Kidney glomerular epithelial cell (primary cell): ENCODE results near the gene DNASE2.

ENCODE experiments used
- DNase-seq: peaks from one replicate; lab custom pipeline; 2025; lab: John Stamatoyannopoulos, UW

Gene DNASE2

DNA sequence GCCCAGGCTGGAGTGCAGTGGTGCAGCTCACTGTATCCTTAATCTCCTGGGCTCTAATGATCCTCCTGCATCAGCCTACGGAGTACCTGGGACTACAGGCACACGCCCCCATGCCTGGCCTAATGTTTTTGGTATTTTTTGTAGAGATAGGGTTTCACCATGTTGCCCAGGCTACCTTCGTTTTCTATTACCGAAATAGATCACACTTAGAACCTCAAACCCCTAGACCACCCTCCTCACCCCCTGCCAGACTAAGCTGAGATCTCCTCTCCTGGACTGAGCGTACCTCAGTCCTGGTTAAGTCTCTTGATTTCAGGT is 5.4 kb upstream of the DNASE2 start:
- no peak for DNase-seq

GRCh38 chr19:12885749-12886650 is 4.8 kb upstream of the DNASE2 start:
- no peak for DNase-seq

DNA sequence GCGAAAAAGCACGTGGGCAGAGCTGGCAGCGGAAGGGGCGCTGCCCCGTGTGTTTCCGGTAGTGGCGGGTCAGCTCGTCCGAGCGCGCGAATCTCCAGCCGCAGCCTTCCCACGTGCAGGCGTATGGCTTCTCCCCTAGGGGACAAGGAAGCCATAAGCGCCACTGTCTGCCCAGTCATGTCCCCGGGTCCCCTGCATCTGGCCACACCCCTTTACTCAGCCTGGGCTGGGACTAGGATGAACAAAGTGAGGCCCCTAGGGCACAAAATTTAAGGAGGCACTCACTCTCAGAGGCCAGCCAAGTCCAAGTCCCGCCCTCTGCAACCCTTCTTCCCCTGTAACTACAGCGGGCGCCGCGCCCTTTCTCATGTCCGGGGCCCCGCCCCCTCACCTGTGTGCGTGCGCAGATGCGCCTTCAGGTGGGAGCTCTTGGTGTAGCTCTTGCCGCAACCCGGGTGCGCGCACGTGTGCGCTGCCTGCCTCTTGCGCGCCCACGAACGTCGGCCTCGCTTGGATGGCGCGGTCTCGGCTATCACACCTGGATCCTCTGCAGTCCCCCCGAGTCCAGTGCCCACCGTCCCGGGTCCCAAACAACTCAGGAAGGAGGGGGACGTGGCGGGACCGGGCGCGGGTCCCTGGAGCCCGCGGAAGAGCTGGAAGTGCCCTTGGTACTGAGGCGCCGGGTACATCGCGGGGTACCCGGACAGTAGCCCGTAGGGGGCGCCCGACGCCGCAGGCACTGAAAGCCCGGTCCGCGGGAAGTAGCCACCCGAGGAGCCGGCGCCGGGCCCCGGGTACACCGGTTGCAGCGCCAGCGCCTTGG is 3.9 kb upstream of the DNASE2 start:
- no peak for DNase-seq

GRCh38 chr19:12884627-12884925 is 3.3 kb upstream of the DNASE2 start:
- no peak for DNase-seq

DNA sequence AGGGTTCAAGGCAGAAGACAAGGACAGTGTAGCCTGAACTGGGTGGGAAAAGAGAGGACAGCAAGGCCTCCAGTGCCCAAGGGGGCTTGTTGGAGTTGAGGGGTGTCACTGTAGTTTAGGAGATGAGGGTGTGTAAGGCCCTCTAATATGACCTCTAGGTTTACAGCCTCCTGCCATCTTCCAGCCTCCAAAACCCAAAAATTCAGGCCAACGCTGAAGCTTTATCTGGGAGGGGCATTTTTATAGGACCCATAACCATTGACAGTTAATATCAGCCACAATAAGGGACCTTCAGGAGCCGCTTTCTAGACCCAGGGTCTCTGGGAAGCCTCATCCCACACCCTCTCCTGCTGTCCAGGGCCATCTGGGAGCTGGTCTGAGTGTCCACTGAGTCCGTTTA is 3.0 kb upstream of the DNASE2 start:
- no peak for DNase-seq

DNA sequence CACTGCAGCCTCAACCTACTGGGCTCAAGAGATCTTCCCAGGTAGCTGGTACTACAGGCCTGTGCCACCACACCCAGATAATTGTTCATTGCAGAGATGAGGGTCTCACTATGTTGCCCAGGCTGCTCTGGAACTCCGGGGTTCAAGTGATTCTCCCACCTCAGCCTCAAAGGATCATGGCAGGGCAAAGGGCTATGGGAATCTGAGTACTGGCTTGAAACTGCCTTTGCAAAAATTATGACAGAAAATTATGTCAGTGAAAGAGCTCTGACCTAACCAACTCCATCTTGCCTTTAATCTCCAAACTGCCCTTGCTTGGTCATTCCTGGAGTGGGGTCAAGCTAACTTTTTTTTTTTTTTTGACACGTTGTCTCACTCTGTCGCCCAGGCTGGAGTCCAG is 1.3 kb upstream of the DNASE2 start:
- DNase-seq = no peak

DNA sequence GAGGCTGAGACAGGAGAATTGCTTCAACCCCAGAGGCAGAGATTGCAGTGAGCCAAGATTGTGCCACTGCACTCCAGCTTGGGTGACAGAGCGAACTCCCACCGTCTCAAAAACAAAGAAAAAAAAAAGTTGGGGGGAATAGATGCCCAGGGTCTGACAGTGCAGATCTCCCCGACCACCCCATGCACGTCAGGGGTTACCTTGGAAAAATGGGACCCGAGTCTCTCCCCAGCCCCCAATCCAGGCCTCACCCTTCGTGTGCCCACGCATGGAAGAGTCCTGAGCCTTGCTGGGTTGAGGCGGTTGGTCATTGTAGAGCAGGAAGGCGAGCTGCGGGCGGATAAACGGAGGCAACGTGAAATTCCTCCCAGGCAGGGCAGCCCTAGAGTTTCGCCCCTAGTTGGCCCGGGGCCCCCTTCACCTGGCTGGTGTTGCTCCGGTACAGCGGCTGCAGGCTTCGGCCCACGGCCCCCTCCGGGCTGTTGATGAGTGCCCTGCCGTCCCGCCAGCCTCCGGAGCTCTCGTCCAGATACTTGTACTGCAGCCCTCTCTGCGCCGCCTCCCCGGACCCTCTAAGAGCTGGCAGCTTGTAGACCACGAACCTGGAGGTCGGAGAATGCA is 588 bp downstream of the DNASE2 start:
- no peak for DNase-seq

DNA sequence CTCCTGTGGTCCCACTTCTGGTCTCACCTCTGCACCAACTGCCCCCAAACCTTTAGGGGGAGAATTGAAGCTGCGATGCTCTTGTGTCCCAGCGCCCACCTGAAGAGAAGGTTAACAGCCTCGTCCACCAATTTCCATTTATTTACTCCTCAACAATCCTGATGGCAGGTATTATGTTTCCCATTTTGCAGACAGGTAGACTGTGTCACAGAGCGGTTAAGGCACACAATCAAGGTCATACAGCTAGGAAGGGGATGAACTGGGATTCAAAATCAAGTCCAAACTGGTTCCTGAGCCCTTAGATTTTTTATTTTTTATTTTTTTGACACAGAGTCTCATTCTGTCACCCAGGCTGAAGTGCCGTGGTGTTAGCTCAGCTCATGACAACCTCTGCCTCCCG is 6.2 kb downstream of the DNASE2 start:
- no peak for DNase-seq

DNA sequence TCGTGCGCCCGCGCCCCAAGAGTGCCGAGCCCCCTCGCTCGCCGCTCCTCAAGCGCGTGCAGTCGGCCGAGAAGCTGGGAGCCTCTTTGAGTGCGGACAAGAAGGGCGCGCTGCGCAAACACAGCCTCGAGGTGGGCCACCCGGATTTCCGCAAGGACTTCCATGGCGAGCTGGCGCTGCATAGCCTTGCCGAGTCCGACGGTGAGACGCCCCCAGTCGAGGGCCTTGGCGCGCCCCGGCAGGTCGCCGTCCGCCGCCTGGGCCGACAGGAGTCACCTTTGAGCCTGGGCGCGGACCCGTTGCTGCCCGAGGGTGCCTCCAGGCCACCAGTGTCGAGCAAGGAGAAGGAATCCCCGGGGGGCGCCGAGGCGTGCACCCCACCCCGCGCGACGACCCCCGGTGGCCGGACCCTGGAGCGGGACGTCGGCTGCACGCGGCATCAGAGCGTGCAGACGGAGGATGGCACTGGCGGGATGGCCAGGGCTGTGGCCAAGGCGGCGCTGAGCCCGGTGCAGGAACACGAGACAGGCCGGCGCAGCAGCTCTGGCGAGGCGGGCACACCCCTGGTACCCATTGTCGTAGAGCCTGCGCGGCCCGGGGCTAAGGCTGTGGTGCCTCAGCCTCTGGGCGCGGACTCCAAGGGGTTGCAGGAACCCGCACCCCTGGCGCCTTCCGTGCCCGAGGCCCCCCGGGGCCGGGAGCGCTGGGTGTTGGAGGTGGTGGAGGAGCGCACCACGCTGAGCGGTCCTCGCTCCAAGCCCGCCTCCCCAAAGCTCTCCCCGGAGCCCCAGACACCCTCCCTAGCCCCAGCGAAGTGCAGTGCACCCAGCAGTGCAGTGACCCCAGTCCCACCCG is 7.1 kb downstream of the DNASE2 start:
- no peak for DNase-seq

GRCh38 chr19:12872941-12873890 is 8.0 kb downstream of the DNASE2 start:
- DNase-seq = no peak

- no peak for DNase-seq
Measured at GRCh38 chr19:12872255-12872654, 9.0 kb downstream of the DNASE2 start.

DNA sequence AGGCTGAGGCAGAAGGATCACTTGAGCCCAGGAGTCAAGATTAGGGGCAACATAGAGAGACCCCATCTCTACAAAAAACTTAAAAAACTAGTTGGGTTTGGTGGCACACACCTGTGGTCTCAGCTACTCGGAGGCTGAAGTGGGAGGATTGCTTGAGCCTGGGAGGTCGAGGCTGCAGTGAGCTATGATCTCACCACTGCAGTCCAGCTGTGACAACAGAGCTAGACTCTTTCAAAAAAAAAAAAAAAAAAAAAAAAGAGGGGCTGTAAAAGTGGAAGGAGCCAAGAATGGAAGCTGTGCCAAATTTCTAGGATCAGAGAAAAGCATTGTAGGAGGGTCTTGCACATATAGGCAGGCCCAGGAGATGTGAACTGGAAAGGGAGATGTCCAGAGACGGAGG is 9.6 kb downstream of the DNASE2 start:
- DNase-seq = no peak

GRCh38 chr19:12868540-12869112 is 12.6 kb downstream of the DNASE2 start:
- no peak for DNase-seq

GRCh38 chr19:12867120-12868099 is 13.8 kb downstream of the DNASE2 start:
- peak; percentile 13 for DNase-seq

DNA sequence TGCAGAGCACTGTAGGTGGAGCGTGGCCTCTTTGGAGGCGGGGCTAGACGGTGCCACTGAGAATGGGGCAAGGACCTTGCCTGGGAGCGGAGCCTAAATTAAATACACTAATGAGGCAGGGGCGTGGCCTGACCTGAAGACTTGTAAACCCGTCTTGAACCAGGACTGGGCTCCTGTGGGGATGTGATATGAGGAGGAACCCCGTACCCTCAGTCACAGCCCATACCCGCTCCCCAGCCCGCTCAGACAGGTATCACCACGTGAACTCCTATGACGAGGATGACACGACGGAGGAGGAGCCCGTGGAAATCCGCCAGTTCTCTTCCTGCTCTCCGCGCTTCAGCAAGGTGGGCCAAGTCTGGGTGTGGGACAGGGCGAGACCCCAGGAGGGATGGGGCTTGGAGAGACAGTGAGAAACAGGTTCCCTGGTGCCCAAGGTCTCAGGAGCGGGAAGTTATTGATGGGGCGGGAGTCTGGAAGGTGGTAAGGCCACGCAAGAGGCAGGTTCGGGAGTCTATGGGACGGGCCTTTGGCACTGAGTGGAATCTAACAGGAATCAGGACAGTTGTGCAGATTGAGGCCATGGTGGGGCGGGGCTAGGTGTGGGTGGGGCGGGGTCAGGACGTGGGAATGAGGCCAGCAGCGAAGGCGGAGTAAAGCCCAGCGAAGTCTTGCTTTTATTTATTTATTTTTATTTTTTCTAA is 14.7 kb downstream of the DNASE2 start:
- no peak for DNase-seq

GRCh38 chr19:12865746-12866415 is 15.4 kb downstream of the DNASE2 start:
- no peak for DNase-seq

DNA sequence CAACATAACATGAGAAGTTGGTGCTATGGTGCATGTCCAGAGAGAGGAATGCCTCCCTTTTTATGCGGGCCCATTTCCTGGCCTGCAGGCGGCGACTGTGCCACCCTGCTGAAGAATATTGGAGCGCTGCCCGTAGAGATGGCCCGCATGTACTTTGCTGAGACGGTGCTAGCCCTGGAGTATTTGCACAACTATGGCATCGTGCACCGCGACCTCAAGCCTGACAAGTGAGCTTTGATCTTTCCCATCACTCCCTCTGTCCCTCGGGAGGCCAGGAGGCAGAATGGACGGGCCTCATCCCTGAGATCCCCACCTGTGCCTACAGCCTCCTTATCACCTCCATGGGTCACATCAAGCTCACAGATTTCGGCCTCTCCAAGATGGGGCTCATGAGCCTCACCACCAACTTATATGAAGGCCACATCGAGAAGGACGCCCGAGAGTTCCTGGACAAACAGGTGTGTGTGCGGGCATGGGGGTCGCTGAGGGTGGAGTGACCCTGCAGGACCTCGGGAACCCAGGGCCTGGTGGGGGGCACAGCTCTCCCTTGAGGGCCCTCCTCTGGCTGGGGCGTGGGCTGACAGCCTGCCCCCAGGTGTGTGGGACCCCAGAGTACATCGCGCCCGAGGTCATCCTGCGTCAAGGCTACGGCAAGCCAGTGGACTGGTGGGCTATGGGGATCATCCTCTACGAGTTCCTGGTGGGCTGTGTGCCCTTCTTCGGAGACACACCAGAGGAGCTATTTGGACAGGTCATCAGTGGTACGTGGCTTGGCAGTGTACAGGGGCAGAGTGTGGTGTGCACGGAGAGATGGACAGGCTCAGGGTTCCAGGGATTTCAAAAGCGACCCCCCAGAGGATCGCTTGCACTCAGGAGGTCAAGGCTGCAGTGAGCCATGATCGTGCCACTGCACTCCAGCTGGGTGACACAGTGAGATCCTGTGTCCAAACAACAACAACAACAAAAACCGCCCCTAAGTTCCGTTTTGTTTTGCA is 16.2 kb downstream of the DNASE2 start:
- DNase-seq = no peak
